GM12873 (cell line): ENCODE results near the gene CYB561.

Experiments
- TF ChIP-seq, protein P1 (sequence below): IDR thresholded peaks from 2 replicates; pipeline ENCODE4 v1.5.1; 2012; ENCODE audit warnings: low read depth, mild to moderate bottlenecking, moderate library complexity, low read length, control low read depth; ENCODE audit not compliant: insufficient read depth; ENCODE audit errors: missing control alignments

The CYB561 gene

DNA sequence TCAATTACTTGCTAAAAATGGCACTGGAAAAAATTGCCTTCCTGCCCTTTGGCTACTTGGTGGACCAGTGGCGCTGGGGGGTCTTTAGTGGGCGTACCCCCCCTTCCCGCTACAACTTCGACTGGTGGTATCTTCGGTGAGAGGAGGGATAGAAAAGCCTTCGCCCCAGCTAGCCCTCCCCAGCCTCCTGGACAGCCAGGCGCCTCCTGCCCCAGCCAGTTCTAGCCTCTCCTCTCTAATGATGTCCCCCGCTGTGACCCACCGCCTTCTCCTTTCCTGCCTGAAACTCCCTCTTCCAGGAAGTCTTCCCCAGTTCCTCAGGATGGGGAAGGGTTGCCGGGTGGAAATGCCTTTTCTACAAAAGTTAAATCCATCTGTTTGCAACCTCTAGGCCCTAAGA, 36.9 kb upstream of the CYB561 start:
- TF ChIP-seq, protein P1, sequence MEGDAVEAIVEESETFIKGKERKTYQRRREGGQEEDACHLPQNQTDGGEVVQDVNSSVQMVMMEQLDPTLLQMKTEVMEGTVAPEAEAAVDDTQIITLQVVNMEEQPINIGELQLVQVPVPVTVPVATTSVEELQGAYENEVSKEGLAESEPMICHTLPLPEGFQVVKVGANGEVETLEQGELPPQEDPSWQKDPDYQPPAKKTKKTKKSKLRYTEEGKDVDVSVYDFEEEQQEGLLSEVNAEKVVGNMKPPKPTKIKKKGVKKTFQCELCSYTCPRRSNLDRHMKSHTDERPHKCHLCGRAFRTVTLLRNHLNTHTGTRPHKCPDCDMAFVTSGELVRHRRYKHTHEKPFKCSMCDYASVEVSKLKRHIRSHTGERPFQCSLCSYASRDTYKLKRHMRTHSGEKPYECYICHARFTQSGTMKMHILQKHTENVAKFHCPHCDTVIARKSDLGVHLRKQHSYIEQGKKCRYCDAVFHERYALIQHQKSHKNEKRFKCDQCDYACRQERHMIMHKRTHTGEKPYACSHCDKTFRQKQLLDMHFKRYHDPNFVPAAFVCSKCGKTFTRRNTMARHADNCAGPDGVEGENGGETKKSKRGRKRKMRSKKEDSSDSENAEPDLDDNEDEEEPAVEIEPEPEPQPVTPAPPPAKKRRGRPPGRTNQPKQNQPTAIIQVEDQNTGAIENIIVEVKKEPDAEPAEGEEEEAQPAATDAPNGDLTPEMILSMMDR = no peak

DNA sequence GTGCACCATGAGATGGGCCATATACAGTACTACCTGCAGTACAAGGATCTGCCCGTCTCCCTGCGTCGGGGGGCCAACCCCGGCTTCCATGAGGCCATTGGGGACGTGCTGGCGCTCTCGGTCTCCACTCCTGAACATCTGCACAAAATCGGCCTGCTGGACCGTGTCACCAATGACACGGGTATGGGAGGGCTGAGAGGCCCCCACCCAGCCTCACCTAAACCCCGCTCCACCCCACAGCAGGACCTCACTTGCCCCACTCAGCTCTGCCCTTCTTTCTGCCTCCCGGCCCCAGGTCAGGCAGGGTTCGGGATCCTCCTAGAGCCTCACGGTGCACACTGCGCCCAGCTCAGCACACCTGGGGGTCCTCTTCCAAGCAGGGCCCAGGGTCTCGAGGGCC, 36.4 kb upstream of the CYB561 start:
- TF ChIP-seq, protein P1 = no peak

DNA sequence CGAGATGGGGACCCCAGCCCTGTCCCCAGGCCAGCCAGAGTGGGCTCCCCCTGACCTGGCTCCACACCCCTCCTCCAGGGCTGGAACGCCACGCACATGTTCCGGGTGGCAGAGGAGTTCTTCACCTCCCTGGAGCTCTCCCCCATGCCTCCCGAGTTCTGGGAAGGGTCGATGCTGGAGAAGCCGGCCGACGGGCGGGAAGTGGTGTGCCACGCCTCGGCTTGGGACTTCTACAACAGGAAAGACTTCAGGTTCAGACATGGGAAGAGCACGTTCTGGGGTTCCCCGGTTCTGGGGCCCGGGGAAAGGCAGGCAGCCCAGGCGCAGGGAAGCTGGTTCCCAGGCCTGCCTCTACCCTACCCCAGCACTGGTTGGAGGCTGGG, 35.4 kb upstream of the CYB561 start:
- TF ChIP-seq, protein P1 = no peak

DNA sequence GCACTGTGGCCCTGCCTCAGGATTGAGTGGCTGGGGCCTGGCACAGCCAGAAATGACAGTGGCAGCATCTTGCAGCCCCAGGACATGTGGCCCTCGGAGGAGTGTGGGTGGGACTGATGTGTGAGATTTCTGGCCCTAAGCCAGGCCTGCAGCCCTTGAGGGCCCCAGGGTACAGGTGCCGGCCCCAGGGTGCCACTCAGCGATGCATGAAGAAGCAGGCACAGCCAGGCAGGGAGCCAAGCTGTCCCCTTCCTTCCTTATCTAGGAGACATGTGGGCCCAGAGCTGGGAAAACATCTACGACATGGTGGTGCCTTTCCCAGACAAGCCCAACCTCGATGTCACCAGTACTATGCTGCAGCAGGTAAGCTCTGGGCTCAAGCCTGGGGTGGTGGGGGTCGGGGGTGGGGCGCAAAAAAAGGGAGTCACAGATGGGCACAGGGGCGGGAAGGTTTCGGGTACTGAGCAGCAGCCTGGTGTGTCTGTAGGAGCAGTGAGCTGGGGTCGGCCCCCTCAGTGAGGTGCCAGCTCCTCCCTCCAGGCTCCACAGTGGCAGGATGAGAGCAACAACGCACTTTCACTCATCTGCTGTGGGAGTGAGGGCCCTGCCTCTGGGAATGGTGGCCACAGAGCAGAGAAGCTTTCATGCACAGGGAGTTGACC, 34.9 kb upstream of the CYB561 start:
- TF ChIP-seq, protein P1 = no peak

DNA sequence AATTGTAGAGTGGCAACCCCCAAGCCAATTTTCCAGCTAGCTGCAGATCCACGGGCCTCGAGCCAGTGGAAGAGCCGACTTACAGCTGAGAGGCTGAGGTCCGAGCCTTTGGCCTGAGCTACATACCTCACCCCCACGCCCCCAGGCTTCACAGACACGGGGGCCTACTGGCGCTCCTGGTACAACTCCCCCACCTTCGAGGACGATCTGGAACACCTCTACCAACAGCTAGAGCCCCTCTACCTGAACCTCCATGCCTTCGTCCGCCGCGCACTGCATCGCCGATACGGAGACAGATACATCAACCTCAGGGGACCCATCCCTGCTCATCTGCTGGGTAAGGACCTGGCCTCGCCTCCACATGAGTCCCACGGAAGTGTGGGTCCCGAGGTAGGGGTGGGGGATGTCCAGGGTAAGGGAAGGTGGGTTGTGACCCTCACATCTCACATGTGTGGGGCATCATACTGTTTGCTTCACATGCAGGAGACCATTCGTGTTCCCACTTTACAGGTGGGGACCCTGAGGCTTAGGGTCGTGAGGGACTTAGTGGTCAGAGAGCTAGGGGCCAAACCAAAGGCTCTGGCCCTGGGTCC, 34.2 kb upstream of the CYB561 start:
- TF ChIP-seq, protein P1 = no peak

DNA sequence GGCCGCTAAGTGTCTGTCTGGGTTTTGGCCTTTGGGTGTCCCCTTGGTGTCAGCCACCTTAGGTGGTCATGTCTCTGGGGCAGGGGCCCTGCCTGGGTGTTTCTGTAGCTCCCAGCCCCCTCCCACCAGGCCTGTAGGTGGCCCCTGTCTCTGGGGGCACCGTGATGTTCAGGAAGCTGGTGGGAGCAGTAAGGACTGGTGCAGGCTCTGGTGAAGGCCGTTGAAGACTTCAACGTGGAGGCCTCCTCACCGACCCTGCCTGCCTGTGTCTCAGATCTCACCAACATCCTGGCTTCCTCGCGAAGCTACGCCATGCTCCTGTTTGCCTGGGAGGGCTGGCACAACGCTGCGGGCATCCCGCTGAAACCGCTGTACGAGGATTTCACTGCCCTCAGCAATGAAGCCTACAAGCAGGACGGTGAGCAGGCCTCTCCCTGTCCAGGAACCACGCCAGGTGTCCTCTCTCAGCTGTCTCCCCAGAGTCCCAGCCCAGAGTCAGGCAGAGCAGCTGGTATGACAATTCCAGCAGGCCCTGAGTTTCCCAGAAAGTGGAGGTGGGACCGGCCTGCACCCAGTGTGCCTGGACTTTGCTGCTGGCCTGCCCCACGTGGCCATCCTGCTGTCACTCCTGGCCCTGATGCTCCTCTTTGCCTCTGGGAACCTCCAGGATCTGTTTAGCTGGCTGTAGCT, 33.5 kb upstream of the CYB561 start:
- TF ChIP-seq, protein P1 = no peak

DNA sequence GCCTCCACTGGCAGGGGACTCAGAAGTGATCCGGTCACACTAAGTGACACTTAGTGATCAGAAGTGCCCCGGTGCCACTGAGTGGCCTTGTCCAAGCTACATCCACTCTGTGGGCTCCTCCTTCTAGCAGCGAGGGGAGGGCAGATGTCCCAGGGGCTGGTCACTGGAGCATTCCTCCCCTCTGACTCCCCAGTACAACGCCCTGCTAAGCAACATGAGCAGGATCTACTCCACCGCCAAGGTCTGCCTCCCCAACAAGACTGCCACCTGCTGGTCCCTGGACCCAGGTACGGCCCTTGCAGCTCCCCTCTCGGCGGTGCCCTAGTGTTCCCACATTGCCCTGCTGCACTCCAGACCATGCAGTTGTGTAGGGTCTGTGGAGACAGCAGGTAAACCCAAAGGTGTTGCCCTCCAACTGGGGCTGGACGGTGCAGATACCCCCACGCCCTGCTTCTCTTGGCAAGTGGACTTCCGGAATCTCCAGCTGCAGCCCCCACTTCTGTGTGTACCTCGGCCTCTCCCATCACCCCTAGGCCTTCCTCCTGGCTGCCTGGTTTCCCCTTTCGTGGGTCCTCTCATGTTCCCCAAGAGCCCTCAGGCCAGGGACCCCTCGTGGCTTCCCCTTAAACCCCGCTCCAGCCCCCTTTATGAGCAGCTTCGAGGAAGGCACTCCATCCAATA, 32.8 kb upstream of the CYB561 start:
- TF ChIP-seq, protein P1 = peak; percentile 94
